PFSK-1 (cell line): ENCODE measurements around the gene PDE2A.

Source experiments
- FOXP2 ChIP-seq: optimal IDR thresholded peaks from 2 replicates; pipeline ENCODE3; 2011; ENCODE audit warnings: borderline replicate concordance, control low read depth, inconsistent platforms; ENCODE audit not compliant: insufficient read depth; ENCODE audit errors: extremely low read length, extremely low read depth
- POLR2AphosphoS5 ChIP-seq: IDR thresholded peaks from 2 replicates; pipeline ENCODE4 v1.6.1; 2012; ENCODE audit warnings: low read depth, mild to moderate bottlenecking, control low read depth, low read length, moderate library complexity
- REST ChIP-seq, 2 experiments: IDR thresholded peaks; 2 replicates each; pipeline versions ENCODE4 v1.6.1 to v1.8.0; 2011 to 2012; ENCODE audit warnings: low read depth in 2 of 2, low read length in 2 of 2, control low read depth in 1 of 2, inconsistent platforms in 1 of 2, mild to moderate bottlenecking in 1 of 2, moderate library complexity in 1 of 2; ENCODE audit not compliant: insufficient read depth in 1 of 2
- SIN3A ChIP-seq: IDR thresholded peaks from 2 replicates; pipeline ENCODE4 v1.6.1; 2012; ENCODE audit warnings: mild to moderate bottlenecking, low read length, moderate library complexity, borderline replicate concordance; ENCODE audit not compliant: insufficient read depth
- TAF1 ChIP-seq: IDR thresholded peaks from 2 replicates; pipeline ENCODE4 v1.6.1; 2012; ENCODE audit warnings: low read length, control low read depth, borderline replicate concordance; ENCODE audit not compliant: insufficient read depth

PDE2A gene

GRCh38 chr11:72617080-72617762 is 57.0 kb downstream of the PDE2A start:
- no peak for TF ChIP-seq SIN3A
- TF ChIP-seq POLR2AphosphoS5: no peak
- TF ChIP-seq TAF1: no peak

GRCh38 chr11:72616655-72617054 is 57.6 kb downstream of the PDE2A start:
- TF ChIP-seq POLR2AphosphoS5: no peak
- TF ChIP-seq SIN3A: no peak
- no peak for TF ChIP-seq TAF1
- TF ChIP-seq REST (IDR thresholded peaks at IDR 0.05; ENCODE audit: insufficient read depth in 1 of 2, low read depth in 2 of 2, low read length in 2 of 2): no peak
- TF ChIP-seq FOXP2: no peak

GRCh38 chr11:72615329-72615728 is 58.9 kb downstream of the PDE2A start:
- TF ChIP-seq TAF1 (no peak), POLR2AphosphoS5 (no peak), SIN3A (no peak), REST (IDR thresholded peaks at IDR 0.05; ENCODE audit: insufficient read depth in 1 of 2, low read depth in 2 of 2, low read length in 2 of 2) (no peak), FOXP2 (no peak)

GRCh38 chr11:72614381-72614780 is 59.8 kb downstream of the PDE2A start:
- TF ChIP-seq TAF1 (no peak), SIN3A (no peak), POLR2AphosphoS5 (no peak), REST (IDR thresholded peaks at IDR 0.05; ENCODE audit: insufficient read depth in 1 of 2, low read depth in 2 of 2, low read length in 2 of 2) (no peak), FOXP2 (no peak)

GRCh38 chr11:72613977-72614376 is 60.2 kb downstream of the PDE2A start:
- TF ChIP-seq TAF1 (no peak), SIN3A (no peak), REST (IDR thresholded peaks at IDR 0.05; ENCODE audit: insufficient read depth in 1 of 2, low read depth in 2 of 2, low read length in 2 of 2) (no peak), POLR2AphosphoS5 (no peak), FOXP2 (no peak)
